ENCODE measurements around the gene GNL3.
A peak's percentile ranks its signal among the peaks of the same experiment; 100 is the strongest.
"Not testable (repeated sequence)": the region's sequence is repeated elsewhere in the genome, so short reads cannot be mapped to it uniquely, and the experiment has no call there.

The GNL3 gene, protein sequence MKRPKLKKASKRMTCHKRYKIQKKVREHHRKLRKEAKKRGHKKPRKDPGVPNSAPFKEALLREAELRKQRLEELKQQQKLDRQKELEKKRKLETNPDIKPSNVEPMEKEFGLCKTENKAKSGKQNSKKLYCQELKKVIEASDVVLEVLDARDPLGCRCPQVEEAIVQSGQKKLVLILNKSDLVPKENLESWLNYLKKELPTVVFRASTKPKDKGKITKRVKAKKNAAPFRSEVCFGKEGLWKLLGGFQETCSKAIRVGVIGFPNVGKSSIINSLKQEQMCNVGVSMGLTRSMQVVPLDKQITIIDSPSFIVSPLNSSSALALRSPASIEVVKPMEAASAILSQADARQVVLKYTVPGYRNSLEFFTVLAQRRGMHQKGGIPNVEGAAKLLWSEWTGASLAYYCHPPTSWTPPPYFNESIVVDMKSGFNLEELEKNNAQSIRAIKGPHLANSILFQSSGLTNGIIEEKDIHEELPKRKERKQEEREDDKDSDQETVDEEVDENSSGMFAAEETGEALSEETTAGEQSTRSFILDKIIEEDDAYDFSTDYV

GRCh38 chr3:52685709-52686691 is at the start of gene GNL3, which contains the start of gene PBRM1:
TSS of gene GNL3 (plus strand) at chr3:52686032. CDS start at chr3:52686093, 61 bp downstream.
TSS of gene PBRM1 (minus strand) at chr3:52685913.
- DNase-seq = peak; percentile 91

- no peak for DNase-seq
Observed at GRCh38 chr3:52636673-52637072, 49.2 kb upstream of the GNL3 start.

DNA sequence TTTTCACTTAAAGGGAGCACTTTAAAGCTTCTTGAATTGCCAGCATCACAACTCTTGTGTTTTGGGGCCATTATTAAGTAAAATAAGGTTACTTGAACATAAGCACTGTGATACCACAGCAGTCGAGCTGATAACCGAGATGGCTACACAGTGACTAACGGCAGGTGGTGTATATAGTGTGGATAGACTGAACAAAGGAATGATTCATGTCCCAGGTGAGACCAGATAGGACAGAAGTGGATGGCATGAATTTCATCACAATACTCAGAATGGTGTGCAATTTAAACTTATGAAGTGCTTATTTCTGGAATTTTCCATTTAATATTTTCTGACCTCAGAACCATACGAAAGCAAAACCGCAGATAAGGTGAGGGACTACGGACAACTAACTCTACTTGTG is 40.3 kb upstream of the GNL3 start:
- no peak for DNase-seq

GRCh38 chr3:52649461-52650210 is 36.2 kb upstream of the GNL3 start:
- no peak for DNase-seq

DNA sequence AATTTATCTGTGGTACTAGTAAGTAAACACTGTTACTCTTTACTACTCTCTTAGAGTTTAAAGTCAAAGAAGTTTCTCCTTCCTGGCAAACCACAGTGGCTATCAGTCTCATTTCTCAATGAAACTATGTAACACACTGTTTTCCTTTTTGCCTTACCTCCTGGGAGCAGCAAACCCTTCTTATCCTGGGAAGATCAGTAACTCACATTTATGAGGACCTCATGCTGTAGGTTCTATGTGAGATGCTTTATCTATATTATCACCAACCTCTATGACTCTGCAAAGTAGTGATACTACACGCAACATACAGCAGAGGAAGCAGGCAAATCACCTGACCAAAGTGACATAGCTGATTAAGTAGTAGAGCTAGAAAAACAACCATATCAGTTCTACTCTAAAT is 35.4 kb upstream of the GNL3 start:
- DNase-seq = no peak

GRCh38 chr3:52651592-52651991 is 34.2 kb upstream of the GNL3 start:
- DNase-seq = no peak

GRCh38 chr3:52655895-52656294 is 29.9 kb upstream of the GNL3 start:
- no peak for DNase-seq

- DNase-seq = no peak
Observed at GRCh38 chr3:52660046-52660445, 25.8 kb upstream of the GNL3 start.

- DNase-seq = no peak
Observed at GRCh38 chr3:52663098-52663497, 22.7 kb upstream of the GNL3 start.

GRCh38 chr3:52670621-52671521 is 15.0 kb upstream of the GNL3 start:
- DNase-seq = peak; percentile 18

GRCh38 chr3:52671676-52672075 is 14.2 kb upstream of the GNL3 start:
- DNase-seq = no peak

DNA sequence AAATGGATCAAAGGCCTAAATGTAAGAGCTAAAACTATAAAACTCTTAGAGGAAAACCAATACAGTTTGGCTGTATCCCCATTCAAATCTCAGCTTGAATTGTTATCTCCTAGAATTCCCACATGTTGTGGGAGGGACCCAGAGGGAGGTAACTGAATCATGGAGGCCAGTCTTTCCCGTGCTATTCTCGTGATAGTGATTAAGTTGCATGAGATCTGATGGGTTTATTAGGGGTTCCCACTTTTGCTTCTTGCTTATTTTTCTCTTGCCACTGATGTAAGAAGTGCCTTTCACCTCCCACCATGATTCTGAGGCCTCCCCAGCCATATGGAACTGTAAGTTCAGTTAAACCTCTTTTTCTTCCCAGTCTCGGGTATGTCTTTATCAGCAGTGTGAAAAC is 9.6 kb upstream of the GNL3 start:
- not testable (repeated sequence) for DNase-seq

- DNase-seq = no peak
Observed at GRCh38 chr3:52678265-52679198, 7.3 kb upstream of the GNL3 start.

DNA sequence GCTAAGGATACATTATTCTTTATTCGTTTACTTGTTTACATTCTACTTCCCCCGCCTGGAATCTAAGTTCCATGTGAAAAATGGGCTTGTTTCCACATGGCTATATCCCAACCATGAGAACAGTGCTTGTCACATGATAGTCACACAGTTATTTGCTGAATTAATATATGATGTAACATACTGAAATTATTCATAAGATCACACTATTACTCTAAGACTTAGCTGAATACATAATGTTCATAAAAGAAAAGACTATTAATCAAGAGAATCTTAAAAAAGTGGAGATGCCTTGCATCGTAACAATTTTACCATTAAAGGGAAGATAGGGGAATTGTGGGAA is 6.7 kb upstream of the GNL3 start:
- no peak for DNase-seq

DNA sequence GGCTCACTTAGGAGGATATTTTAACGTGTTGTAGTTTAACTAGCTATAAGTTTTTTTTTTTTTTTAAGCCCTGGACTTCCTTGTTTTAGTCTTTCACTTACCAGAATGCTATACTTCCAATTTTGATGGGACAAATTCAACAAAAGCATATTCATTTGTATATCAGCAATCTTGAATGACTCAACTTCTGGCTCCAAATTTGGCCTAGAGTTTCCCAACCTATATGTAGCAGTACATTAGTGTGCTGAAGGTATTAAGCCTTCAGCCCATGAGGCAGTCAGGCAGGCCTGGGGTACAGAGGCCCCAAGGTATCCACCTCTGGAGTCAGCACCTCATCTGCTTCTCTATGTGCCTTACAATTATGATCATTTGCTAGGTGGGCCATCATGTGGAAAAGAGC is 6.0 kb upstream of the GNL3 start:
- no peak for DNase-seq

DNA sequence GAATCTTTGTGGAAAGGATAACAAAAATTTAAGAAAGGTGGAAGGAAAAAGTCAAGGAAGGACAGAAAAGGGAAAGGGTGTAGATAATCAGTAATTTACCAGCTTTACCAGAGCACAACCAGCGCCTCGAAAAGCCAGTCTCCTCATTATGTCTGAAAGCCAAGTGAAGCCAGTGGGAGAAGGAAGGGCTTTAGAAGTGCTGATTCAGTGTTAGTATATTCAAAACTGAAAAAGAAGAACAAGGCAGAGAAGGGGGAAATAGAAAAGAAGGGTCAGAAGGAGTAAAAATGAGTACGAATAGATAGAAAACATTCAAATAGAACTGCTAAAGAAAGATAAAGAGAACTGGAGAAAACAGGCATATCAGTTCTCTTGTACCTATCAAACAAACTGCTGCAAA is 4.2 kb upstream of the GNL3 start:
- DNase-seq = no peak

- no peak for DNase-seq
Observed at GRCh38 chr3:52682016-52682415, 3.8 kb upstream of the GNL3 start.

DNA sequence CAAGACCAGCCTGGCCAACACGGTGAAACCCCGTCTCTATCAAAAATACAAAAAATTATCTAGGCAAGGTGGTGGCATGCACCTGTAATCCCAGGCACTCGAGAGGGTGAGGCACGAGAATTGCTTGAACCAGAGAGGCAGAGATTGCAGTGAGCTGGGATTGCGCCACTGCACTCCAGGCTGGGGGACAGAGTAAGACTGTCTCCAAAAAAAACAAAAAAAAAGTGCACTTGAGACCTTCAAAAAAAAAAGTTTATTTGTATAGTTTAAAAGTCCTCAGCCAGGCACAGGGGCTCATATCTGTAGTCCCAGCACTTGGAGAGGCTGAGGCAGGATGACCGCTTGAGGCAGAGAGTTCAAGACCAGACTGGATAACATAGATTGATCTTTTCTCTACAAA is 2.2 kb upstream of the GNL3 start:
- no peak for DNase-seq

DNA sequence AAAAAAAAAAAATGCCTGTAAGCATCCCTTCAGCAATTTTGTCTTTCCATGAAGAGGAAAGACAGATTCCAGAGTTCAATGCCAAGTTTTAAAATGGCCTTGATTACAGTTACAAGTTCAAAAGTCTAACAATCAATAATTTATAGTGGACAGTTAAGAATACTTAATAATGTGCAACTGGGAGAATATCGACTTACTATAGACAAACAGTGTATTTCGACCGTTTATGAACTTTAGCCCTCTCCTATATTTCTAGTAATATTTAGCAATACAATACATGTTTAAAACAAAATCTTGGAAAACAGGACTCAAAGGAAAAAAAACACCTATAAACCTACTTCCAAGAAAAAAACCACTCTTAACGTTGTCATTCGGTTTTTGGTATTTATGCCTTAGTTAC is 1.6 kb upstream of the GNL3 start:
- no peak for DNase-seq

- DNase-seq = peak; percentile 74
Observed at GRCh38 chr3:52685285-52685708, 535 bp upstream of the GNL3 start.

DNA sequence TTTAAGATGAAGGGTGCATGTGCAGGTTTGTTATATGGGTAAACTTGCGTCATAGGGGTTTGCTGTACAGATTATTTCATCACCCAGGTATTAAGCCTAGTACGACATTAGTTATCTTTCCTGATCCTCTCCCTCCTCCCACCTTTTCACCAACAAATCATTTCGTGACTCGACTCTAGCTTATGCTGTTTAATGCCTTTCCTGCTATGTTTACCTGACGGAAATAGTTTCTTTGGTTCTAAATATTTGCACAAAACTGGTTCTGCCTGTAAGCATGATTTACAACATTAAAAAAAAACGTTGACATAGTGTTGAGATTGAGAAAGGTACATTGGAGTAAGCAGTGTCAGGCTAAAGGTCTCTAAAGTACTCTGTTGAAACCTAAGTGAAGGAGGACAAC is 2.4 kb downstream of the GNL3 start:
- DNase-seq = no peak
